HCT116 (cell line): ENCODE data around the gene ATP8B4. TPM values are rescaled to one million over a fixed set of nuclear protein-coding genes. Genes with fewer than 3 reads are reported as not detected.

Experiments
- ATAC-seq: fragments of 200-7000 bp; cut with Tn5 transposase; 2 replicates; pipeline ENCODE4 v1.9.1; 2020; ENCODE audit warnings: mild to moderate bottlenecking, moderate library complexity
- BruUV-seq: library from RNA; stranded (reverse); fragments of 400-500 nt; replicated peaks from 2 replicates; lab custom pipeline; 2021; lab: Mats Ljungman, UMichigan
- CTCF ChIA-PET: fragments of 300-600 bp; sonication (Branson Sonifier 250); formaldehyde crosslinking; loops from one replicate; lab custom pipeline; 2021; ENCODE audit warnings: antibody characterized with exemption; lab: Charles Lee
- POLR2A ChIA-PET: fragments of 300-600, 350-600 bp; sonication (Branson Sonifier 250); formaldehyde crosslinking; loops from one replicate; lab custom pipeline; 2021; ENCODE audit warnings: antibody characterized with exemption; lab: Charles Lee
- RAD21 ChIA-PET, 2 experiments: fragments of 300-600 bp; sonication (Branson Sonifier 250); formaldehyde crosslinking; loops; one replicate each; lab custom pipeline; 2023; ENCODE audit warnings: low total read pairs in 2 of 2; ENCODE audit not compliant: uncharacterized antibody in 2 of 2, unreplicated experiment in 2 of 2, low non-redundant PET in 1 of 2; lab: Charles Lee
- DNase-seq: peaks from one replicate; pipeline ENCODE4 v3.0.0-alpha.2; 2010; ENCODE audit warnings: low read depth, low spot score
- H2AFZ ChIP-seq: fragments of 200-600 bp; shearing (Covaris generic), sonication (generic); 2 replicates; pipeline ENCODE4 v1.6.1; 2017; ENCODE audit warnings: low read depth, mixed run types, mixed read lengths, antibody characterized with exemption, low read length; ENCODE audit not compliant: poor library complexity, severe bottlenecking
- H3K27ac ChIP-seq: 2 replicates; pipeline ENCODE4 v1.5.1; 2012; ENCODE audit warnings: low read depth, low read length
- H3K27me3 ChIP-seq: fragments of 200-600 bp; sonication (generic); 2 replicates; pipeline ENCODE4 v1.6.1; 2016; ENCODE audit warnings: mixed run types, low read length, mixed read lengths; ENCODE audit not compliant: insufficient read depth
- H3K36me3 ChIP-seq, 2 experiments: fragments of 200-500 bp in 1 of 2; fragments of 200-600 bp in 1 of 2; sonication (Bioruptor generic) in 1 of 2; sonication (generic) in 1 of 2; 2 replicates each; pipeline versions ENCODE4 v1.5.1 to v1.6.1; 2014 to 2016; ENCODE audit warnings: low read length in 2 of 2, inconsistent platforms in 1 of 2, mixed read lengths in 1 of 2, mixed run types in 1 of 2; ENCODE audit not compliant: insufficient read depth in 2 of 2, control insufficient read depth in 1 of 2
- H3K4me1 ChIP-seq, 2 experiments: fragments of 200-600 bp in 1 of 2; sonication (generic) in 1 of 2; 2 replicates each; pipeline versions ENCODE4 v1.5.1 to v1.6.1; 2012 to 2017; ENCODE audit warnings: low read length in 2 of 2, inconsistent platforms in 1 of 2, mild to moderate bottlenecking in 1 of 2, mixed read lengths in 1 of 2, mixed run types in 1 of 2, moderate library complexity in 1 of 2; ENCODE audit not compliant: insufficient read depth in 2 of 2, control insufficient read depth in 1 of 2
- H3K4me2 ChIP-seq: fragments of 200-600 bp; sonication (generic); 2 replicates; pipeline ENCODE4 v1.6.1; 2017; ENCODE audit warnings: mixed run types, low read length, mixed read lengths
- H3K4me3 ChIP-seq, 2 experiments: fragments of 200-600 bp in 1 of 2; sonication (generic) in 1 of 2; replicated peaks in 1 of 2; 2 replicates each; pipeline ENCODE4 v1.5.1; 2011 to 2016; ENCODE audit warnings: low read length in 2 of 2, control low read depth in 1 of 2, low read depth in 1 of 2, mild to moderate bottlenecking in 1 of 2, mixed read lengths in 1 of 2, mixed run types in 1 of 2
- H3K79me2 ChIP-seq: fragments of 200-600 bp; sonication (generic); 2 replicates; pipeline ENCODE4 v1.6.1; 2017; ENCODE audit warnings: mild to moderate bottlenecking, mixed run types, low read length, moderate library complexity, mixed read lengths; ENCODE audit not compliant: insufficient read depth
- H3K9ac ChIP-seq: fragments of 200-600 bp; sonication (generic); 2 replicates; pipeline ENCODE4 v1.6.1; 2016; ENCODE audit warnings: low read length, mixed read lengths
- H3K9me2 ChIP-seq: fragments of 200-600 bp; sonication (generic), shearing (Covaris generic); 2 replicates; pipeline ENCODE4 v1.6.1; 2017; ENCODE audit warnings: mixed run types, mild to moderate bottlenecking, moderate library complexity; ENCODE audit not compliant: insufficient read depth
- H3K9me3 ChIP-seq, 2 experiments: fragments of 200-500 bp in 1 of 2; fragments of 200-600 bp in 1 of 2; sonication (Bioruptor generic) in 1 of 2; sonication (generic) in 1 of 2; 2 replicates each; pipeline ENCODE4 v1.6.1; 2014 to 2017; ENCODE audit warnings: low read length in 2 of 2, mixed read lengths in 2 of 2, inconsistent platforms in 1 of 2, low read depth in 1 of 2, mild to moderate bottlenecking in 1 of 2, mixed run types in 1 of 2, moderate library complexity in 1 of 2; ENCODE audit not compliant: control insufficient read depth in 1 of 2, insufficient read depth in 1 of 2
- H4K20me1 ChIP-seq: fragments of 200-600 bp; sonication (generic), shearing (Covaris generic); 2 replicates; pipeline ENCODE4 v1.6.1; 2017; ENCODE audit warnings: mixed run types, mild to moderate bottlenecking, moderate library complexity; ENCODE audit not compliant: insufficient read depth
- CEBPB ChIP-seq: IDR thresholded peaks from 2 replicates; pipeline ENCODE4 v1.6.1; 2012; ENCODE audit warnings: low read depth
- EGR1 ChIP-seq: IDR thresholded peaks from 2 replicates; pipeline ENCODE4 v1.6.1; 2012; ENCODE audit warnings: low read depth
- FOSL1 ChIP-seq: IDR thresholded peaks from 2 replicates; pipeline ENCODE4 v1.6.1; 2012; ENCODE audit warnings: low read depth
- POLR2A ChIP-seq: IDR thresholded peaks from 2 replicates; pipeline ENCODE4 v1.7.0; 2011; ENCODE audit warnings: borderline replicate concordance; ENCODE audit not compliant: insufficient read depth, insufficient read length; ENCODE audit errors: extremely low read depth
- POLR2AphosphoS5 ChIP-seq: IDR thresholded peaks from 2 replicates; pipeline ENCODE4 v1.6.1; 2011; ENCODE audit warnings: mild to moderate bottlenecking, low read depth, low read length, moderate library complexity
- RAD21 ChIP-seq: IDR thresholded peaks from 2 replicates; pipeline ENCODE4 v1.6.1; 2012; ENCODE audit warnings: low read depth, mild to moderate bottlenecking
- SIN3A ChIP-seq: IDR thresholded peaks from 2 replicates; pipeline ENCODE4 v1.6.1; 2012; ENCODE audit warnings: low read depth
- SP1 ChIP-seq: IDR thresholded peaks from 2 replicates; pipeline ENCODE4 v1.6.1; 2012; ENCODE audit warnings: low read depth
- SRF ChIP-seq: IDR thresholded peaks from 2 replicates; pipeline ENCODE4 v1.6.1; 2012; ENCODE audit warnings: low read depth
- TCF7L2 ChIP-seq: IDR thresholded peaks from 2 replicates; pipeline ENCODE4 v1.7.0; 2011; ENCODE audit warnings: borderline replicate concordance, inconsistent platforms; ENCODE audit not compliant: insufficient read depth, insufficient read length; ENCODE audit errors: extremely low read depth
- YY1 ChIP-seq: IDR thresholded peaks from 2 replicates; pipeline ENCODE4 v1.6.1; 2011; ENCODE audit warnings: low read length, low read depth, moderate library complexity, mild to moderate bottlenecking; ENCODE audit not compliant: insufficient replicate concordance; ENCODE audit errors: extremely low read depth
- ZBTB33 ChIP-seq: IDR thresholded peaks from 2 replicates; pipeline ENCODE4 v1.6.1; 2011; ENCODE audit warnings: mild to moderate bottlenecking, low read length, moderate library complexity; ENCODE audit not compliant: insufficient replicate concordance; ENCODE audit errors: extremely low read depth
- ZFX ChIP-seq: fragments of 450-650 bp; IDR thresholded peaks from 2 replicates; pipeline ENCODE4 v1.6.1; 2017
- ZNF274 ChIP-seq: fragments of 200-500 bp; sonication (Bioruptor generic); IDR thresholded peaks from 2 replicates; pipeline ENCODE4 v1.6.1; 2014; ENCODE audit warnings: mild to moderate bottlenecking, low read depth, low read length, inconsistent platforms
- intact Hi-C: fragments of 100-400 bp; cut with micrococcal nuclease; formaldehyde crosslinking; loops from 2 replicates; pipeline ENCODE4 v1.10.0; 2022
- total RNA-seq: library from RNA; stranded (reverse); gene quantifications from one replicate; pipeline ENCODE4 v1.2.1, GENCODE V29; 2021; ENCODE audit not compliant: unreplicated experiment
- TF ChIP-seq, protein P1 (sequence below): IDR thresholded peaks from 2 replicates; pipeline ENCODE4 v1.6.1; 2012; ENCODE audit warnings: low read depth

The ATP8B4 gene
- total RNA-seq, 1 experiment from 2014 or later = 0.25 TPM

- H3K9me2 ChIP-seq = no peaks in the 10 kb centered on the region
- no peak overlapping the region for H3K9ac ChIP-seq
- TF ChIP-seq YY1 = no peak
- TF ChIP-seq FOSL1 = no peak
- no peak for TF ChIP-seq CEBPB
- TF ChIP-seq SIN3A = no peak
- TF ChIP-seq SRF = no peak
- no peak for TF ChIP-seq POLR2AphosphoS5
- TF ChIP-seq POLR2A = no peak
- no peak for TF ChIP-seq ZFX
- no peak for TF ChIP-seq RAD21
- no peak for TF ChIP-seq ZBTB33
- H3K4me2 ChIP-seq = no peak overlapping the region
- ChIA-PET RAD21 (no interaction called here), POLR2A (no interaction called here), CTCF (no interaction called here)
- H3K27ac ChIP-seq = no peak overlapping the region
- no peaks in the 10 kb centered on the region for H3K27me3 ChIP-seq
- H4K20me1 ChIP-seq = no peaks in the 10 kb centered on the region
- ATAC-seq = no peak
- no TSS peak for BruUV-seq
- H3K4me3 ChIP-seq = no peak overlapping the region
- no peak for DNase-seq
- H3K9me3 ChIP-seq = no peaks in the 10 kb centered on the region
- no peaks in the 10 kb centered on the region for H3K4me1 ChIP-seq
- no peak overlapping the region for H2AFZ ChIP-seq
- no peaks in the 10 kb centered on the region for H3K79me2 ChIP-seq
- intact Hi-C loops = no loop called here
- no peaks in the 10 kb centered on the region for H3K36me3 ChIP-seq
Measured at GRCh38 chr15:50100486-50100885, 18.5 kb downstream of the ATP8B4 start.

DNA sequence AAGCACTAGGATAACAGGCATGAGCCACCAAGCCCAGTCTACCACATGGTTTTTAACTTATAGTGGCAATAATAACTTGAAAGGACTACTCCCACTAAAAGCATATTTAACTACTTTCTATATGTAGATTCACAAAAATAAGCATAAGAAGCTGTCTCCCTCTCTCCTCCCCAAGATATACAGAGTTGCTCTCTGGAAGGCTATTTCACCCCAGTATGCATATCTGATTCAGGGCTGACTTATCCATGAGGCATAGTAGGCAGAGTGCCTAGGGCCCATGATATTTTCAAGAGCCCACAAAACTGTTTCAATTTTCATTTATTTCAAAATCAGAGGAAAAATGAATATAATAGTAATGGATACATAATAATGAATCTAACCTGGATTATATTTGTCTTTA is 20.5 kb downstream of the ATP8B4 start:
- Histone ChIP-seq H3K4me3 (no peak overlapping the region), H2AFZ (no peak overlapping the region), H3K36me3 (no peaks in the 10 kb centered on the region), H3K4me1 (no peaks in the 10 kb centered on the region), H3K27me3 (no peaks in the 10 kb centered on the region), H3K27ac (no peak overlapping the region), H3K9ac (no peak overlapping the region), H3K9me2 (no peaks in the 10 kb centered on the region), H3K4me2 (no peak overlapping the region), H3K9me3 (no peaks in the 10 kb centered on the region), H3K79me2 (no peaks in the 10 kb centered on the region), H4K20me1 (no peaks in the 10 kb centered on the region)
- intact Hi-C loops = no loop called here
- TF ChIP-seq, protein P1, sequence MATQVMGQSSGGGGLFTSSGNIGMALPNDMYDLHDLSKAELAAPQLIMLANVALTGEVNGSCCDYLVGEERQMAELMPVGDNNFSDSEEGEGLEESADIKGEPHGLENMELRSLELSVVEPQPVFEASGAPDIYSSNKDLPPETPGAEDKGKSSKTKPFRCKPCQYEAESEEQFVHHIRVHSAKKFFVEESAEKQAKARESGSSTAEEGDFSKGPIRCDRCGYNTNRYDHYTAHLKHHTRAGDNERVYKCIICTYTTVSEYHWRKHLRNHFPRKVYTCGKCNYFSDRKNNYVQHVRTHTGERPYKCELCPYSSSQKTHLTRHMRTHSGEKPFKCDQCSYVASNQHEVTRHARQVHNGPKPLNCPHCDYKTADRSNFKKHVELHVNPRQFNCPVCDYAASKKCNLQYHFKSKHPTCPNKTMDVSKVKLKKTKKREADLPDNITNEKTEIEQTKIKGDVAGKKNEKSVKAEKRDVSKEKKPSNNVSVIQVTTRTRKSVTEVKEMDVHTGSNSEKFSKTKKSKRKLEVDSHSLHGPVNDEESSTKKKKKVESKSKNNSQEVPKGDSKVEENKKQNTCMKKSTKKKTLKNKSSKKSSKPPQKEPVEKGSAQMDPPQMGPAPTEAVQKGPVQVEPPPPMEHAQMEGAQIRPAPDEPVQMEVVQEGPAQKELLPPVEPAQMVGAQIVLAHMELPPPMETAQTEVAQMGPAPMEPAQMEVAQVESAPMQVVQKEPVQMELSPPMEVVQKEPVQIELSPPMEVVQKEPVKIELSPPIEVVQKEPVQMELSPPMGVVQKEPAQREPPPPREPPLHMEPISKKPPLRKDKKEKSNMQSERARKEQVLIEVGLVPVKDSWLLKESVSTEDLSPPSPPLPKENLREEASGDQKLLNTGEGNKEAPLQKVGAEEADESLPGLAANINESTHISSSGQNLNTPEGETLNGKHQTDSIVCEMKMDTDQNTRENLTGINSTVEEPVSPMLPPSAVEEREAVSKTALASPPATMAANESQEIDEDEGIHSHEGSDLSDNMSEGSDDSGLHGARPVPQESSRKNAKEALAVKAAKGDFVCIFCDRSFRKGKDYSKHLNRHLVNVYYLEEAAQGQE = no peak
- TF ChIP-seq TCF7L2 (no peak), SP1 (no peak), ZFX (no peak), ZNF274 (no peak), SRF (no peak), SIN3A (no peak), EGR1 (no peak), YY1 (no peak)
- DNase-seq = no peak
- no TSS peak for BruUV-seq
- ChIA-PET POLR2A (no interaction called here), CTCF (no interaction called here), RAD21 (no interaction called here)
- ATAC-seq = no peak
